OCI-LY7 (cell line): ENCODE data around the gene TBC1D8. TPM values are rescaled to one million over a fixed set of nuclear protein-coding genes. Genes with fewer than 3 reads are reported as not detected.

Experiments
- BruUV-seq: library from RNA; stranded (reverse); fragments of 400-500 nt; replicated peaks from 2 replicates; lab custom pipeline; 2021; lab: Mats Ljungman, UMichigan
- CTCF ChIA-PET: fragments of 300-600 bp; sonication (Branson Sonifier 250); formaldehyde crosslinking; loops from one replicate; lab custom pipeline; 2022; ENCODE audit warnings: antibody characterized with exemption; ENCODE audit not compliant: unreplicated experiment; lab: Charles Lee
- POLR2A ChIA-PET: fragments of 300-600 bp; sonication (Branson Sonifier 250); formaldehyde crosslinking; loops from one replicate; lab custom pipeline; 2022; ENCODE audit warnings: antibody characterized with exemption; lab: Charles Lee
- DNase-seq: peaks from one replicate; pipeline ENCODE4 v3.0.0-alpha.2; 2015; ENCODE audit warnings: low spot score
- H2AFZ ChIP-seq: fragments of 200-600 bp; sonication (generic), shearing (Covaris generic); 2 replicates; pipeline ENCODE4 v1.6.1; 2014; ENCODE audit warnings: mild to moderate bottlenecking, antibody characterized with exemption, low read length, moderate library complexity
- H3K27ac ChIP-seq: fragments of 200-600 bp; sonication (generic); 2 replicates; pipeline ENCODE4 v1.5.1; 2014; ENCODE audit warnings: mixed run types, low read depth, mild to moderate bottlenecking, moderate library complexity, low read length, inconsistent platforms; ENCODE audit not compliant: poor library complexity, severe bottlenecking
- H3K36me3 ChIP-seq: fragments of 200-600 bp; sonication (generic); 2 replicates; pipeline ENCODE4 v1.6.1; 2014; ENCODE audit warnings: mild to moderate bottlenecking, antibody characterized with exemption, low read length, moderate library complexity, mixed read lengths; ENCODE audit not compliant: insufficient read depth
- H3K4me1 ChIP-seq: fragments of 200-600 bp; sonication (generic); 2 replicates; pipeline ENCODE4 v1.5.1; 2014; ENCODE audit warnings: mild to moderate bottlenecking, low read length; ENCODE audit not compliant: insufficient read depth, poor library complexity, severe bottlenecking
- H3K4me2 ChIP-seq: fragments of 200-600 bp; sonication (generic); 2 replicates; pipeline ENCODE4 v1.6.1; 2014; ENCODE audit warnings: mild to moderate bottlenecking, low read length
- H3K4me3 ChIP-seq: fragments of 200-600 bp; sonication (generic); 2 replicates; pipeline ENCODE4 v1.5.1; 2014; ENCODE audit warnings: mild to moderate bottlenecking, low read depth, low read length; ENCODE audit not compliant: poor library complexity, severe bottlenecking
- H3K79me2 ChIP-seq: fragments of 200-600 bp; sonication (generic); 2 replicates; pipeline ENCODE4 v1.6.1; 2016; ENCODE audit warnings: low read depth, mild to moderate bottlenecking, low read length, moderate library complexity, mixed read lengths; ENCODE audit not compliant: insufficient read depth
- H3K9me2 ChIP-seq: fragments of 200-600 bp; sonication (generic); 2 replicates; pipeline ENCODE4 v1.6.1; 2016; ENCODE audit warnings: mild to moderate bottlenecking, low read length, mixed read lengths; ENCODE audit not compliant: insufficient read depth
- H3K9me3 ChIP-seq: fragments of 200-600 bp; sonication (generic); 2 replicates; pipeline ENCODE4 v1.6.1; 2014; ENCODE audit warnings: mild to moderate bottlenecking, mixed run types, low read length, mixed read lengths
- H4K20me1 ChIP-seq: fragments of 200-600 bp; sonication (generic); 2 replicates; pipeline ENCODE4 v1.6.1; 2014; ENCODE audit warnings: mild to moderate bottlenecking, antibody characterized with exemption, low read length, moderate library complexity, mixed read lengths; ENCODE audit not compliant: insufficient read depth
- CTCF ChIP-seq: fragments of 200-600 bp; sonication (generic); conservative IDR thresholded peaks from 2 replicates; pipeline ENCODE4 v1.5.1; 2014; ENCODE audit warnings: mild to moderate bottlenecking, antibody characterized with exemption, low read length, moderate library complexity, mixed read lengths
- EZH2phosphoT487 ChIP-seq: fragments of 200-600 bp; sonication (generic); IDR thresholded peaks from 2 replicates; pipeline ENCODE4 v1.6.1; 2018; ENCODE audit warnings: low read depth, borderline replicate concordance, mild to moderate bottlenecking, mixed run types, antibody characterized with exemption, low read length, moderate library complexity, mixed read lengths
- intact Hi-C: fragments of 100-400 bp; cut with micrococcal nuclease; formaldehyde crosslinking; loops from one replicate; pipeline ENCODE4 v1.10.0; 2022; ENCODE audit not compliant: unreplicated experiment
- total RNA-seq, 2 experiments: library from RNA; depleted of rRNA in 1 of 2; stranded (reverse); fragments of >200 nt in 1 of 2; shearing (Covaris generic) in 1 of 2; gene quantifications; 2 replicates each; pipeline ENCODE4 v1.2.3, GENCODE V29; 2014 to 2022

The TBC1D8 gene
- total RNA-seq, 2 experiments from 2014 or later: 0.22 to 0.49 TPM

GRCh38 chr2:101096619-101097142, 54.5 kb downstream of the TBC1D8 start:
- Histone ChIP-seq H3K9me3 (no peaks in the 10 kb centered on the region), H2AFZ (no peak overlapping the region), H4K20me1 (no peaks in the 10 kb centered on the region), H3K4me2 (no peak overlapping the region), H3K79me2 (no peaks in the 10 kb centered on the region), H3K27ac (no peak overlapping the region), H3K4me3 (no peak overlapping the region), H3K36me3 (no peaks in the 10 kb centered on the region), H3K9me2 (no peaks in the 10 kb centered on the region), H3K4me1 (no peaks in the 10 kb centered on the region)
- BruUV-seq: no TSS peak
- DNase-seq: no peak
- ChIA-PET POLR2A (interaction anchor here (0.6 kb wide), 2 partner anchors 11 to 68 kb away, joined by 3 to 6 read pairs; no protein-coding TSS in a partner anchor), CTCF (no interaction called here)
- intact Hi-C loops: no loop called here
- TF ChIP-seq CTCF: no peak
- TF ChIP-seq EZH2phosphoT487: no peak

DNA sequence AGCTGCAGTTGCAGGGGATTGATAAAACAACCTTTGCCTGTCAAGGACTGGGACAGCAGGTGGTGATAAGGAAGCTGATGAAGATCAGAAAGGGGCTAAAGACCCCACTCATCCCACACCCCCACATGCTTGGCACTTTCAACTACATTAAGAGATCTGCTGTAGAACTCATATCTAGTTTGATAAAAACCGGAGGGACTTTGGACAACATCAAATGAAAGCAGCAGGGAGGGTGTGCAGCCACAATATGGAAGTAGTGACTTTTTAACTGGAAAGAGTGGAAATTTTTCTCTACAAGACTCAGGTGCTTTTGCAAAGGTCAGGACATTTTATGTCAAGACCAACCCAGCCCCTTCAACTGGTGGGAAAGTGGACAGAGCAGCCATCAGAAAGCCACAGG, 56.8 kb downstream of the TBC1D8 start:
- TF ChIP-seq CTCF: no peak
- no peak for TF ChIP-seq EZH2phosphoT487
- no peak overlapping the region for H2AFZ ChIP-seq
- H3K9me2 ChIP-seq: no peaks in the 10 kb centered on the region
- no TSS peak for BruUV-seq
- ChIA-PET POLR2A (no interaction called here), CTCF (no interaction called here)
- no peak overlapping the region for H3K4me3 ChIP-seq
- H3K79me2 ChIP-seq: no peaks in the 10 kb centered on the region
- DNase-seq: no peak
- H3K27ac ChIP-seq: no peak overlapping the region
- H3K9me3 ChIP-seq: no peaks in the 10 kb centered on the region
- H4K20me1 ChIP-seq: no peaks in the 10 kb centered on the region
- intact Hi-C loops: no loop called here
- no peak overlapping the region for H3K4me2 ChIP-seq
- H3K36me3 ChIP-seq: no peaks in the 10 kb centered on the region
- H3K4me1 ChIP-seq: no peaks in the 10 kb centered on the region

- no peaks in the 10 kb centered on the region for H3K79me2 ChIP-seq
- H3K9me2 ChIP-seq: no peaks in the 10 kb centered on the region
- H3K4me2 ChIP-seq: no peak overlapping the region
- no peak overlapping the region for H3K27ac ChIP-seq
- no peaks in the 10 kb centered on the region for H4K20me1 ChIP-seq
- H2AFZ ChIP-seq: no peak overlapping the region
- H3K9me3 ChIP-seq: no peaks in the 10 kb centered on the region
- no peak for DNase-seq
- H3K4me3 ChIP-seq: no peak overlapping the region
- intact Hi-C loops: no loop called here
- BruUV-seq: no TSS peak
- TF ChIP-seq EZH2phosphoT487 (no peak), CTCF (no peak)
- no peaks in the 10 kb centered on the region for H3K4me1 ChIP-seq
- ChIA-PET CTCF (no interaction called here), POLR2A (no interaction called here)
- H3K36me3 ChIP-seq: no peaks in the 10 kb centered on the region
These were observed 61.0 kb downstream of the TBC1D8 start for GRCh38 chr2:101089942-101090799.
